T-helper 2 cell treated with Interferon-gamma antibody and Interleukin-4, amounts not matched to agents 100 ng/mL and 5 ng/mL, for 36 hours (primary cell): ENCODE measurements around the gene HELZ. TPM values are rescaled to one million over a fixed set of nuclear protein-coding genes. Genes with fewer than 3 reads are reported as not detected.
"Not testable (repeated sequence)": the region's sequence is repeated elsewhere in the genome, so short reads cannot be mapped to it uniquely, and the experiment has no call there.

Experiments used
- intact Hi-C: fragments of 100-400 bp; cut with micrococcal nuclease; formaldehyde crosslinking; loops from one replicate; pipeline ENCODE4 v1.15.1; 2023
- total RNA-seq: library from RNA; stranded (reverse); gene quantifications from 2 replicates; pipeline ENCODE4 v1.2.3, GENCODE V29; 2022

HELZ gene
- total RNA-seq, 1 donor from 2014 or later = 64.1 TPM

DNA sequence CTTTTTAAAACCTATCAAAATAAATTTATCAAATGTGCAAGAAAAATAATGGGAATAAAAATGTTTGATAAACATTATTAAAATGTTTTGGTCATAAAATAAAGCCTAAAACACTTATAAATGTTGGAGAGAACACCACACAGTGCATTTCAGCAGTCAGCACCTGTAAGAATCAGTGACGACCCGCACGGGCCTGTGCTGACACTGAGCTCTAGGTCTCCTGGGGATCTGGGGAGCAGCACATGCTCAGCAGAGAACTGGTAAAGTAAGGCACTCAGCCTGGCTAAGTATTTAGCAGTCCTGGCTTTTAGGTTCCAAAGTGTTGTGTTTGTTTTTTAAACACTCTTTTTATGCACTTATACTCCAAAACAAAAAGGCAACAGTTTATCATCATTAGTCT lies 46.9 kb downstream of the HELZ start:
- intact Hi-C loops = no loop called here

DNA sequence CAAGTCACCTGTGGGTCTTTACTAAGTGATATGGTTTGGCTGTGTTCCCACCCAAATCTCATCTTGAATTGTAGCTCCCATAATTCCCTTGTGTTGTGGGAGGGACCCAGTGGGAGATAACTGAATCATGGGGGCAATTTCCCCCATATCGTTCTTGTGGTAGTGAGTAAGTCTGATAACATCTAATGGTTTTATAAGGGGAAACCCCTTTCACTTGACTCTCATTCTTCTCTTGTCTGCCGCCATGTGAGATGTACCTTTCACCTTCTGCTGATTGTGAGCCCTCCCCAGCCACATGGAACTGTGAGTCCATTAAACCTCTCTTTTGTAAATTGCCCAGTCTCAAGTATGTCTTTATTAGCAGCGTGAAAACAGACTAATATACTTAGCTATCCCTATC lies 48.0 kb downstream of the HELZ start:
- intact Hi-C loops = not testable (repeated sequence)

DNA sequence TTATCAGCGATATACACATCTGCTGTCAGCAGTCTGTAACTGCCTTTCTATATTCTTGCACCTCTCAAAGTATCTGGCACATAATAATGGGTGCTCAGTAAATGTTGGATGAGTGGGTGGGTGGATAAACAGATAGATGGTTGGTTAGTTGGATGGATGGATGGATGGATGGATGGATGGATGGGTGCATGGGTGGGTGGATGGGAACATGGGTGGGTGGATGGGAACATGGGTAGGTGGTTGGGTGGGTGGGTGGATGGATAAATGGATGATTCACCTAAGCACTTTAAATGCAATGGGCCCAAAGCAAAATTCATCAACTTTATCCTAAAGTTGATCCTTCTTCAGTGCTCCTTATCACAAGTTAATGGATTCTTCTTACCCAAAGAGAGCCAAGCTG lies 48.6 kb downstream of the HELZ start:
- intact Hi-C loops = no loop called here

DNA sequence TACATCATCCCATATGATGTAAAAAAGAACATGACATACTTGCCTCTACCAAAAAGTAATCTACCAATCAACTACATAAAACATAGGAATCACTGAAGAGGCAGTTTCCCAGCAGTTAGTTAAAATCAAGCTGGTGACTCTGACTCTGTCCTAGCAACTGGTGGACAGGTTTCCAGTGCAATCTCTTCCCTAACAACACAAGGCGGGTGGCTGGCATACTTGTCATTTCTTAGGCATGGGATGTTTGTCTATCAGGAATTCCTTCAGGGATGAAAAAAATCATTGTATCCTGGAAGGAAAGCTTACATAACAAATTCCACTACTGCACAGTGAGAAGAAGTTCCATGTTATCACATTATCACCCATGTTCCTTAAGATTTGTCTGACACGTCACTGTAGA lies 50.9 kb downstream of the HELZ start:
- intact Hi-C loops = no loop called here

DNA sequence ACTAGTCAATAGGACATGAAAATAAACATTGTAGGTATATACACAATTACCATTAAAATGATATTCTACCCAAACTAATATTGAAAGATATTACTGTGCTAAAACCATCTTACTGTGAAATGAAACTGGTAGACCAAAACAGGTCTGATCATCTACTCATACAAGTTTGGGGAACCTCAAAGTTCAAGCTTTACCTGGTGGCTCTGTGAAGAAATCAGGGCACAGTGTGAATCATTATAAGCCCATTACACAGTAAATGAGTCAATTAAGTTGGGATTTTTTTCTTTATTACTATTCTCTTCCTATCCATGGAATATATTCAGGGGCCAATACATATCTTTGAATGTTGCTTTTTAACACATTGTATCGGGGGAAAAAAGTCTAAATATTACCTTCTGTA lies 57.1 kb downstream of the HELZ start:
- intact Hi-C loops = no loop called here

DNA sequence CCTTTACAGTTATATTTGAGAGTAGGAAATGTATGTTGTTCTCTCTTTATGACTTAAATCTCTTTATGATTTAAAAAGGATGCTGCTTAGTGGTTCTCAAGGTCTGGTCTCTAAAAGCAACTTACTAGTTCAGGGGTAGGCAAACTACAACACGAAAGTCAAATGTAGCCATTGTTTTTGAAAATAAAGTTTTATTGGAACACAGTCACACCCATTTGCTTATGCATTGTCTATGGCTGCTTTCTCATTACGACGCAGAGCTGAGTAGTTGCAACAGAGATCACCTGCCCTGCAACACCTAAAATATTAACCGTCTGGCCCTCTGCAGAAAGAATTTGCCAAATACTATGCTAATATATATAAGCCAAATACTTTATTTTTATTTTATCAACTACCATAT lies 58.2 kb downstream of the HELZ start:
- intact Hi-C loops = no loop called here

DNA sequence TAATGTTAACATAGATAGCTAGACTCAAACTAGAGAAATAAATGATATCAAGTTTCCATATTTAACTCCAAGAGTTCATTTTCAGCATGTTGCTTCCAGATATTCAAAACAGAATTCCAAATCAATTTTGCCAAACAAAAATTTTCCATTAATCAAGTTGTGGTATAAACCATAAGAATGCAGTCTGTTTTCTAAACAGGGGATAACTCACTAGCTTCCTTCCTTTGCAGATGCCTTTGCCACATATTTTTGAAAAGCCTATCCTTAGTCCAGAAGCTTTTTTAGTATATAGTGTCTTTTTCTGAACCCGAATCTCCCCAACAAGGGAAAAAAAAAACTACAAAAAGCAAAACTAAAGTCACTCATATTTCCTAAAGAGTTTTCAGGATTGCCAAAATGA lies 61.5 kb downstream of the HELZ start:
- intact Hi-C loops = no loop called here

DNA sequence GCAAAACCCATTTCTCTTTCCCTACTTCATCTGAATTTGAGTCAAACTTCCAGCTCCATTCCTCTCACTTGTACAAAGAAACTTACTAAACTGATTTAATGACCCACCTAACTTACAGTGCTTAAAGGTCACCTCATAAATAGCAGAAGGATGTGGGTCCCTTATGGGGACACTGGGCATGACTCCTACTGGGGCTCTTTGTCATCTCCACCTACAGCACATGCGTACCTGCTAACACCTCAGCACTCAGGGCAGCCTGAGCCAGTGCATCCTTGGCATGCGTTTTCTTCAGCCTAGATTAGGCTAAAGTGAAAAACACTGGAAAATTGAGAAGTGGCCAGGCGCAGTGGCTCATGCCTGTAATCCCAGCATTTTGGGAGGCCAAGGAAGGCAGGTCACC lies 63.2 kb downstream of the HELZ start:
- intact Hi-C loops = no loop called here

DNA sequence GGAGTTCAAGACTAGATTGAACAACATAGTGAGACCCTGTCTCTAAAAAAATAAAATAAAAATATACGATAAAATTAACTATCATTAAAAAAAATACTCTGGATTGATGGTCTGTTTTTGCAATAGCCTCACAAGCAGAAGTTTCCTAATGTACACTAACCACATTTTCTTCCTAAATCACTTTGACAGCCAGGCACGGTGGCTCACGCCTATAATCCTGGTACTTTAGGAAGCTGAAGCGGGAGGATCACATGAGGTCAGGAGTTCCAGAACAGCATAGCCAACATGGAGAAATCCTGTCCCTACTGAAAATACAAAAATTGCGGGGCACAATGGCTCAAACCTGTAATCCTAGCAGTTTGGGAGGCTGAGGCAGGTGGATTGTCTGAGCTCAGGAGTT lies 64.7 kb downstream of the HELZ start:
- intact Hi-C loops = no loop called here

DNA sequence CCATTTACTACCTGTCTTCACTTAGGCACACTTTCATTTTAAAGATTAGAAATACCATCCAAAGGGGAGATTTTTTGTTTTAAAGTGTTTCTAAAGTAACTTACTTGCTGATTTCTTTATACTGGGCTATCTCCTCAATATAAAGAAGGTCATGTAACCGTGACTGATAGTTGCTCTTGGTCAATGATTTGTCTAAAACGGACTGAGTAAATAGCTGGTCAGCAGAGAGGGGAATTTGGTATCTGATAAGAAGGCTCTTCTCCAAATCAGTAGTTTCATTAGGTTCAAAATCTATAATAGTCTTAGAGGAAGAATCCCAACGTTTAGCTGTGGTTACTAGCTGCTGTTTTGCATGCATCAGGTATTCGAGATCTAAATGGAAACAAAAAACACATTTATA lies 66.4 kb downstream of the HELZ start:
- intact Hi-C loops = no loop called here

DNA sequence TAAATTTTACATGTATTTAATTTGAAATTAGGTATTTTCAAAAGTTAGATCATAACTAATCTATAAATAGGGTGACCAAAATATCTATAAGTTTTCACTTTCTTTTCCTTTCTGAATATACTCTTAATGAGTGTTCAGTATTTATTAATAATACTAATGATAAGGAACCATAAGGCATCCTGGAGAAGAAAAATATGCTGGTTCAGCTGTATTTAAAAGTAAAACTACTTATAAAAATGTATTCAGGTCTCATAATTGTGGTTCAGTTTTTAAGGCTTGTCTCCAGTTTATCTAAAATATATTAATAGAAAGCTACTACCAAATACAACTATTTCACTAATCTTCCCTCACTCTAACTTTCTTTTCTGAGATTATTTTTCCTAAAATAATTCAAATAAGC lies 67.3 kb downstream of the HELZ start:
- intact Hi-C loops = no loop called here

DNA sequence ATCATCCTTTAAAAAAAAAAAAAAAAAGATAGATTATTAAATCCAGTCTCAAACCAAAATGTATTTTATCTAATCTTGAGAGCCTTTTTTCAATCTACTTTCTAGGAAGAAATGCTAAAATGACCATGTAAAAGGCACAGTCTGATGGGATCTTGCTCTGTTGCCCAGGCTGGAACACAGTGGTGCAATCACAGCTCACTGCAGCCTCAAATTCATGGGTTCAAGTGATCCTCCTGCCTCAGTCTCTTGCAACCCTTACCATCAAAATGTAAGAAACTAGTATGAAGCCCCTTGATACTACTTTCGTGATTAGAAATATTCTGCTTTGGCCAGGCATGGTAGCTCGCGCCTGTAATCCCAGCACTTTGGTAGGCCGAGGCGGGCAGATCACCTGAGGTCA lies 70.8 kb downstream of the HELZ start:
- intact Hi-C loops = no loop called here

DNA sequence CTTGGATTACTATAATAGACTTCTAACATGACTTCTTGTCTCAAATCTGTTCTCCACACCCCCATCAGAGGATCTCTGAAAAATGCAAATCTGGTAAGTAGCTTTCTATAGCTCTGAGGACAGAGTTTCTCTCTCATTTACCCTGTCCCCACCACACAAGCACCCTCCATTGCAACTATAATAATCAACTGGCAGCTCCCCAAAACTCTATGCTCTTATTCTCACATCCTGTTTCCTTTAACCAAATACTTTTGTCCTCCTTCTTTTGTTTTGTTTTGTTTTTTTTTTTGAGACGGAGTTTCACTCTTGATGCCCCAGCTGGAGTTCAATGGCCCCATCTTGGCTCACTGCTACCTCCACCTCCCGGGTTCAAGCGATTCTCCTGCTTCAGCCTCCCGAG lies 73.4 kb downstream of the HELZ start:
- intact Hi-C loops = no loop called here

DNA sequence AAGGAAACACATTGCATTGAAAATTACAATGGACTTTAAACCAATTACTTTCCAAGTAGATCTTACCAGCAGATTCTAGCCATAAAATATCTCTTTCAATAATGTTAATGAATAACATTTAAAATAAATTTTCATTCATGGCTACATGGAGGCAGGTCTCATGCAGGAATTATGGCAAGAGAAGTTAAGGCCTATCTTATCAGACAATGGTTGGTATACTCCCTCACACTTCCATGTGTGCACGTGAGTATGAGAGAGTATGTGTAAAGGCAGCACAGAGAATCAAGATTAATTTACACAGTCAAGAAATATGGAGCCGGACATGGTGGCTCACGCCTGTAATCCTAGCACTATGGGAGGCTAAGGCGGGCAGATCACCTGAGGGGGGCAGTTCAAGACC lies 76.5 kb downstream of the HELZ start:
- intact Hi-C loops = no loop called here

DNA sequence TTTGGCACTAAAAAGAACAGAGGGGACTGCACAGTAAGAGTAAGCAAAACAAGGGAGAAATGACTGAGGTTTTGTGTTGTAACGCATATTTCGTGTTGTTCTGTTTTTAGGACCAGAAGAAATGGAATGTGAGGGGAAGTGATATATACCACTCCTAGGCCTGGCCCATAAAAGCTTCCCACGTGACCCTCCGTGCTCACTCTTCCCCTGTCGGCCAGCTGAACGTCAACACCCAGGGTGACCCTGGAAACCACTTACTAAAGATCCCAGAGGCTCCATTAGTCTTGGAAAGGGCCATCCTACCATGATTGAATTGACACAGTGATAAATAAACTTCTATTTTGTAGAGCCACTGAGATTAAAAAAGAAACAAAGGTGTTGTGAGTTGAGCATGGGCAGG lies 79.8 kb downstream of the HELZ start:
- intact Hi-C loops = no loop called here

DNA sequence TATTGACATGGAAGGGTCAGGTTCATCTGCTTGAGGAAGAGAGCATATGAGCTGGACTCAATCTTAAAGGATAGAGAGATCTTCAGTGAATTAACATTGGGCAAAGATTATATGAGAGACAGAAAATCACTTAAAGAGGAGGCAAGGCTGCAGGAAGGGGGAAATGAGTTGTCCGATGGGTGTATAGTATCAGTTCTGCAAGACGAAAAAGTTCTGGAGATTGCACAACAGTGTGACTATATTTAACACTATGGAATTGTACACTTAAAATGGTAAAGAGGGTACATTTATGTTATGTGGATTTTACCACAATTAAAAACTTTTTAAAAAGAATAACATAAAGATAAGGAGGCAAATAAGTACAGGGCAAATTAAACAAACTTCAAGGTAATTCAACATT lies 80.7 kb downstream of the HELZ start:
- intact Hi-C loops = no loop called here

DNA sequence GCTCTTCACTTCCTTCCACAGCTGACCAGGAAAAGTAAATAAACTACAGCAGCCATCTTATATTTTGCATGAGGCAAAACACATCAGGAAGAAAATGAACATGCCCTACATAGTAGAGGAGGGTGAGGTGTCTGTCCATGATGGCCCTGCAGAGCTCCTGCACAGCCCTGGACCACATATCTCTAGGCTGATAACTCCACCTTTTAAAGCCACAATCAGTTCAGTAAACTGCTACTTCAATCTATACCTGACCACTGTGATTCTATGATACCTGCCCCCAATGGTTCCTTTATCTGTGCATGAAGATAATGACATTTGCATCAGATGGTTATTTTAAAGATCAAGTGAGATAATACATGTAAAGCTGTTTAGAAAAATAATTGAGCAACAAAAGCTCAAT lies 82.2 kb downstream of the HELZ start:
- intact Hi-C loops = no loop called here

DNA sequence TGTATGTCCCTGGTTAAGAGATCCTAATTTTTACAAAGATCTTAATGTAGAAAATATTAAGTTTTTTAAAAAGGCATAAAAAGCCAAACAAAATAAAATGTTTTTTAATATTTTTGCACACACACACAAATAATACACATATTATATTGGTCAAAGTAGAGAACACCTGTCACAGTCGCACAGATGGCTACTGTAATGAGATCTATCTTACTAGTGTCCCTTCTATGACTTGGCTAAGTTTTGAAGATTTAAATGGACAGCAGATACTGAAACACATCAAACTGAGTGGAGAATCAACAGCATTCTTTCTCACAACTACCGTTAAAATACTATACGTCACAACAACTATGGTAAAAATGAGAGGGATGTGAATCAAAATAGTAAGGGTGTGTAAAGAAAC lies 83.4 kb downstream of the HELZ start:
- intact Hi-C loops = no loop called here

DNA sequence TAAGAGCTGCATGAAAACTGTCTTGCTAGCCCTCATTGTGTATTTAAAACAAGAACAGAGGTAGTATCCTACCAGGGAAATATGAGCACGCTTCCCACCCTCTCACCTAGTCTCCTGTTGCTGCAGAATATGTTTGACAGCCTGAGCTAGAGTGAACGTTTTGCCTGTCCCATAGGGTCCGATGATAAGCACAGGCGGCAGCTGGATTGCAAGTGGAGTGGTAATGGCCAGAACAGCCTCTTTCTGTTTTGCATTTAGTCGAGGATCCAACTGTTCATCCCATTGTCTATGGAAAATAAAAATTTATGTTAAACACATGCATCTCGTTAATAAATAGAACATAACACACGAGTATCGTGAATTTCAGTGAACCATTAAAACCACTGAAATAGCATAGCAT lies 84.2 kb downstream of the HELZ start:
- intact Hi-C loops = no loop called here

DNA sequence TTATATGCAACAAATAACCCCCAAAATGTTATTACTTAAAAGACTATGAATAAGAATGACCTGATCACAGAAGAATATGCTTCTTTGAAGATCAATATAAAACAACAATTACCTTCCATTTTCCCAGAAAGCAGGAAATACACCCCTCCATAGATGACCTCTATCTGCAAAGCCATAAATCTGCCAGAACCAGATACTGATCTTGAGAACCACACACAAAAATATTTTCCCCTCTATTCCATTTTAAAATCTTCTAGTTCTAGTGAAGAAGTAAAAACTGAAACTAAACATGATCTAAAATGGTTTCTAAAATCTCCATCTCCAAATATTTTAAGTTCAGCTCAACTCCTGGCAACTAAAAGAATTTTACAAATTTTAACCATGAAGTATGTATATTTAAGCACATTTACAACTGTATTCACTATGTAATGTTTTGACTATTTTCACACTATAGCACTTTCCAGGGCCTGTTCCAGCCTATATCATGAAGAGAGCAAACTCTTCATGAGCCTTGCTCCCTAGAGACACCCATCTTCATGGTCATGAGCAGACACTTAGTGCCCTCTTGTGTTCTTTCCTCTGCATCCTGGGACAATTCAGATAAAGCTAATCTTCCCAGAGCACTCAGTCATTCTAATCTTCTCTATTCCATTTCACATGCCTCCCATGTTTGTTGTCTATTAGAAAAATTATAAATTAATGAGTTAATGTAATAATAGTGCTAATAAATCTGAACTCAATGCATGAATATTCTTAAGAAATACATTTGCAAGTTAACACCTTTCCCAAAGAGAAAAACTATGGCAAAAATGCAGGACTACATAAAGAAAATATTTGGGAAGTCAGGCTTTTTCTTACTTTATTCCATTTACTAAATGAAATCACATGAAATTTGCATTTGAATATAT lies 87.0 kb downstream of the HELZ start:
- intact Hi-C loops = no loop called here

DNA sequence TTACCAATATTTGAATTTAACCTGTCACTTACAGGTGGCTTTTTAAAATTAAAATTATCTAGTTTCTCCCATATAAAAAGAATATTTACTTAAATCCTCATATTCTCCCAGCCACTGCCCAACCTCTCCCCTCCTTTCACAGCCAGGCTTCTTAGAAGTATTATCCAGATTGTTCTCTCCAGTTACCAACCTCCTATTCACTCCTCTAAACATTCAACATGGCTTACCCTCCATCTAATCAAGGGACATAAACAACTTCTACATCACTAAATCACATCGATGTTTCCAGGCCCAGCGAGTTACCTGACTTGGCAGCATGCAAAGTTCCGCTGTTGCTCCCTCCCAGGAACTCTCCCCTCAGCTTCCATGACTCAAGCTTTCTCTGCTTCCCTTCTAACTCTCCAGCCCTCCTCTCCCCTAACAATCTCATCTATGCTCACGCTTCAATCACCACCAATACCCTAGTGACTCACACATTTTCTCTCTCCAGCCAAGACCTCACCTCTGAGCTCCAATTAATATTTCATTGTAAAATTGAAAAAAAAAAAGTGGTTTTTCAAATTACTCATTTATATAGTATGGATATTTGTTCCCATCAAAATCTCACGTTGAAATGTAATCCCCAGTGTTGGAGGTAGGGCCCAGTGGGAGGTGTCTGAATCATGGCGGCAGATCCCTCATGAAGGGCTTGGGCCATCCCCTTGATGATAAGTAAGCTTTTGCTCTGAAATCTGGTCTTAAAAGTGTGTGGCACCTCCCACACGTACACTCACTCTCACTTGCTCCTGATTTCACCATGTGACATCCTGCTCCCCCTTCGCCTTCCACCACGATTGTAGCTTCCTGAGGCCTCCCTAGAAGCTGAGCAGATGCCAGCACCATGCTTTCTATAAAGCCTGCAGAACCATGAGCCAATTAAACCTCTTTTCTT lies 88.5 kb downstream of the HELZ start:
- intact Hi-C loops = no loop called here

DNA sequence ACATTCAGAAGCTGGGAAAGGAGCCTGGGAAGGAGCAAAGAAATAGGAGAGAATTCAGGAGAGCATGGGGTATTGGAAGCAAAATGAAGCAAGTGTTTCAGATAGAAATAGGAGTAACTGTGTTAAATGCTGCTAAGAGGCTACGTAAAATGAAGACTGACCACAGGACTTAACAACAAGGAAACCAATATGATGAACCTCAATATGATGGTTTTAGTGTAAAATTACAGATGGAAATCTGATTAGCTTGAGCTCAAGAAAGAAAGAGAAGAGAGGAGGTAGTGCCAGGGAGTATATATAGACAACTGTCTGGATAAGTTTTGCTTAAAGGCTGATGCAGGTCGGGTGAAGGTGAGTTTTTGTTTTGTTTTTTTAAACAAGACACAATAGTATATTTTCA lies 92.2 kb downstream of the HELZ start:
- intact Hi-C loops = no loop called here

DNA sequence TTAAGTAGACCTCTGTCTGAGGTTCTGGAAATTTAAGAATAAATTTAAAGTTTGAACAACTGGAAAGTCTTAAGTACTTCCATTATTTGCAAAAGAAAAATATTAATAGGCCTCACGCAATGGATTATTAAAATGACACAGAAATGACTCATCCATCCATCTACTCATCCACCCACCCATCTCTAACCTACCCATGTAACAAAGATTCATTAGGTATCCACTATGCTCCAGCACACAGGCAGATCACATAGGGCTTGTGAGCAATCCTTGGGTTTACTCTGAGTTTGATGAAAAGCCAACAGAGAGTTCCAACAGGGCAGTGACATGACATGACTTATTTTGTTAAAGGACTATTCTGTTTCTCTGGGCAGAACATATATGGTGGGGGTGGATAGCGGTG lies 93.3 kb downstream of the HELZ start:
- intact Hi-C loops = no loop called here
